PC-3 (cell line): Measurements from ENCODE around the gene STK39. TPM values are rescaled to one million over a fixed set of nuclear protein-coding genes. Genes with fewer than 3 reads are reported as not detected.

ENCODE experiments used
- ATAC-seq: fragments of 200-7000 bp; cut with Tn5 transposase; 2 replicates; pipeline ENCODE4 v1.9.1; 2020; ENCODE audit warnings: mild to moderate bottlenecking, moderate library complexity
- BruUV-seq: library from RNA; stranded (reverse); fragments of 400-500 nt; replicated peaks from 2 replicates; lab custom pipeline; 2021; lab: Mats Ljungman, UMichigan
- CTCF ChIA-PET: fragments of 300-600 bp; sonication (Branson Sonifier 250); formaldehyde crosslinking; loops from one replicate; lab custom pipeline; 2022; ENCODE audit warnings: antibody characterized with exemption; lab: Charles Lee
- POLR2A ChIA-PET: fragments of 300-600 bp; sonication (Branson Sonifier 250); formaldehyde crosslinking; loops from one replicate; lab custom pipeline; 2022; ENCODE audit warnings: antibody characterized with exemption; ENCODE audit not compliant: unreplicated experiment; lab: Charles Lee
- DNase-seq: peaks from one replicate; pipeline ENCODE4 v3.0.0-alpha.2; 2015
- H2AFZ ChIP-seq: fragments of 300-600 bp; sonication (generic); 2 replicates; pipeline ENCODE4 v1.6.0; 2016; ENCODE audit warnings: antibody characterized with exemption, low read length
- H3F3A ChIP-seq: fragments of 300-600 bp; sonication (generic); one replicate; pipeline ENCODE4 v1.6.0; 2017; ENCODE audit warnings: antibody characterized with exemption, low read length, control low read depth, mild to moderate bottlenecking; ENCODE audit not compliant: unreplicated experiment
- H3K27ac ChIP-seq: fragments of 300-600 bp; sonication (generic); 2 replicates; pipeline ENCODE4 v1.5.1; 2016; ENCODE audit warnings: mild to moderate bottlenecking, low read length
- H3K27me3 ChIP-seq: fragments of 300-600 bp; sonication (generic); 2 replicates; pipeline ENCODE4 v1.6.1; 2016; ENCODE audit warnings: low read length, mixed read lengths
- H3K36me3 ChIP-seq: fragments of 300-600 bp; sonication (generic); 2 replicates; pipeline ENCODE4 v1.6.1; 2016; ENCODE audit warnings: low read depth, mixed run types, low read length, mixed read lengths
- H3K4me1 ChIP-seq: fragments of 300-600 bp; sonication (generic); 2 replicates; pipeline ENCODE4 v1.5.1; 2016; ENCODE audit warnings: low read length; ENCODE audit not compliant: insufficient read depth
- H3K4me2 ChIP-seq: fragments of 300-600 bp; sonication (generic); 2 replicates; pipeline ENCODE4 v1.6.0; 2016; ENCODE audit warnings: low read length
- H3K4me3 ChIP-seq: fragments of 300-600 bp; sonication (generic); 2 replicates; pipeline ENCODE4 v1.5.1; 2016; ENCODE audit warnings: mild to moderate bottlenecking, low read length, mixed read lengths
- H3K79me2 ChIP-seq: fragments of 300-600 bp; sonication (generic); 2 replicates; pipeline ENCODE4 v1.6.1; 2017; ENCODE audit warnings: low read length, mixed read lengths
- H3K9ac ChIP-seq: fragments of 300-600 bp; sonication (generic); 2 replicates; pipeline ENCODE4 v1.6.0; 2016; ENCODE audit warnings: mild to moderate bottlenecking, low read length
- H3K9me2 ChIP-seq: fragments of 300-600 bp; sonication (generic); replicated peaks from 2 replicates; pipeline ENCODE4 v1.6.1; 2016; ENCODE audit warnings: mixed run types, low read length, mixed read lengths
- H3K9me3 ChIP-seq: fragments of 300-600 bp; sonication (generic); 2 replicates; pipeline ENCODE4 v1.6.1; 2016; ENCODE audit warnings: low read length, mixed read lengths
- H4K20me1 ChIP-seq: fragments of 300-600 bp; sonication (generic); 2 replicates; pipeline ENCODE4 v1.6.1; 2016; ENCODE audit warnings: low read length, mixed read lengths
- CTCF ChIP-seq: fragments of 300-600 bp; sonication (generic); conservative IDR thresholded peaks from 2 replicates; pipeline ENCODE4 v1.5.1; 2017; ENCODE audit warnings: antibody characterized with exemption, low read depth, mild to moderate bottlenecking, low read length
- EZH2 ChIP-seq: fragments of 300-600 bp; sonication (generic); IDR thresholded peaks from one replicate; pipeline ENCODE4 v1.6.1; 2017; ENCODE audit warnings: antibody characterized with exemption, mild to moderate bottlenecking, low read length; ENCODE audit not compliant: unreplicated experiment
- EZH2phosphoT487 ChIP-seq: fragments of 300-600 bp; sonication (generic); IDR thresholded peaks from 2 replicates; pipeline ENCODE4 v1.6.1; 2018; ENCODE audit warnings: mild to moderate bottlenecking, antibody characterized with exemption, low read length, borderline replicate concordance
- intact Hi-C: fragments of 100-400 bp; cut with micrococcal nuclease; formaldehyde crosslinking; loops from 2 replicates; pipeline ENCODE4 v1.9.0; 2023
- total RNA-seq: library from RNA; depleted of rRNA; stranded (reverse); fragments of >200 nt; gene quantifications from 2 replicates; pipeline ENCODE4 v1.2.3, GENCODE V29; 2014

Gene STK39
- total RNA-seq, 1 experiment from 2014 or later = 17.9 TPM

GRCh38 chr2:167932123-167932693, 315.2 kb downstream of the STK39 start:
- intact Hi-C loops = no loop called here
- peaks cover 29% of the 10 kb centered on the region for H3K27me3 ChIP-seq
- H3K9me2 ChIP-seq = no peaks in the 10 kb centered on the region
- no peak for DNase-seq
- no peaks in the 10 kb centered on the region for H3K79me2 ChIP-seq
- no peak overlapping the region for H3K4me2 ChIP-seq
- 0 out of 2 replicates have a peak, but pooled peaks cover 5% of the 10 kb centered on the region for H3K4me1 ChIP-seq
- no peak overlapping the region for H3K27ac ChIP-seq
- no peak overlapping the region for H3K4me3 ChIP-seq
- BruUV-seq = no TSS peak
- no peak for ATAC-seq
- TF ChIP-seq EZH2 = no peak
- TF ChIP-seq EZH2phosphoT487 = no peak
- TF ChIP-seq CTCF = no peak
- no peaks in the 10 kb centered on the region for H3K36me3 ChIP-seq
- no peaks in the 10 kb centered on the region for H3K9me3 ChIP-seq
- no peaks in the 10 kb centered on the region for H3F3A ChIP-seq
- ChIA-PET POLR2A (no interaction called here), CTCF (no interaction called here)
- H3K9ac ChIP-seq = no peak overlapping the region
- no peaks in the 10 kb centered on the region for H4K20me1 ChIP-seq
- H2AFZ ChIP-seq = no peak overlapping the region

- Histone ChIP-seq H3F3A (no peaks in the 10 kb centered on the region), H3K9me2 (no peaks in the 10 kb centered on the region), H3K27ac (no peak overlapping the region), H3K4me3 (no peak overlapping the region), H3K36me3 (no peaks in the 10 kb centered on the region), H3K4me2 (no peak overlapping the region), H3K9me3 (no peaks in the 10 kb centered on the region), H3K9ac (no peak overlapping the region), H2AFZ (no peak overlapping the region), H3K79me2 (no peaks in the 10 kb centered on the region), H4K20me1 (no peaks in the 10 kb centered on the region), H3K27me3 (peaks cover 29% of the 10 kb centered on the region), H3K4me1 (0 out of 2 replicates have a peak, but pooled peaks cover 5% of the 10 kb centered on the region)
- CTCF ChIA-PET = no interaction called here
- BruUV-seq = no TSS peak
- POLR2A ChIA-PET = no interaction called here
- no peak for TF ChIP-seq EZH2
- TF ChIP-seq CTCF = no peak
- no peak for TF ChIP-seq EZH2phosphoT487
- intact Hi-C loops = no loop called here
- no peak for ATAC-seq
- no peak for DNase-seq
These were observed 317.9 kb downstream of the STK39 start for GRCh38 chr2:167929484-167929883.

- POLR2A ChIA-PET = no interaction called here
These were observed 319.0 kb downstream of the STK39 start for GRCh38 chr2:167928434-167928833.

More at GRCh38 chr2:167928434-167928833, 319.0 kb downstream of the STK39 start:
- H3K9me2 ChIP-seq = no peaks in the 10 kb centered on the region
- no peak overlapping the region for H3K4me3 ChIP-seq
- no peaks in the 10 kb centered on the region for H3F3A ChIP-seq
- no peaks in the 10 kb centered on the region for H4K20me1 ChIP-seq
- DNase-seq (no peak), ATAC-seq (no peak)
- H3K36me3 ChIP-seq = no peaks in the 10 kb centered on the region
- BruUV-seq = no TSS peak
- H2AFZ ChIP-seq = no peak overlapping the region
- peaks cover 29% of the 10 kb centered on the region for H3K27me3 ChIP-seq
- H3K9me3 ChIP-seq = no peaks in the 10 kb centered on the region
- no peak overlapping the region for H3K9ac ChIP-seq
- H3K79me2 ChIP-seq = no peaks in the 10 kb centered on the region
- intact Hi-C loops = no loop called here
- no peak overlapping the region for H3K27ac ChIP-seq
- H3K4me2 ChIP-seq = no peak overlapping the region
- CTCF ChIA-PET = no interaction called here
- 0 out of 2 replicates have a peak, but pooled peaks cover 5% of the 10 kb centered on the region for H3K4me1 ChIP-seq
- TF ChIP-seq CTCF = no peak
- TF ChIP-seq EZH2phosphoT487 = no peak
- TF ChIP-seq EZH2 = no peak
